ENCODE results near the gene NPPA.

NPPA gene

DNA sequence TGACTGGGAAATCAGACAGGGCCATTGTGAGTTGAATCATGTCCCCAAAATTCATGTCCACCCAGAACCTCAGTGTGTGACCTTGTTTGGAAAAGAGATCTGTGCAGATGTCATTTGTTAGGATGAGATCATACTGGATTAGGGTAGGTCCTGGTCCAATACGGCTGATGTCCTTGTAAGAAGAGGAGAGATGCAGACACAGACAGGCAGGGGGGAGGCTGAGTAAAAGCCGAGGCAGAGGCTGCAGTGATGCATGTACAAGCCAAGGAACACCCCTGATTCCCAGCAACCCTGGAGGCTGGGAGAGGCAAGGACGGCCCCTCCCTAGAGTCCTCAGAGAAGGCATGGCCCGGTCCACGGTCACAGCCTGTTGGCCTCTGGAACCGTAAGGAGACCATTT is 27.0 kb upstream of the NPPA start:
- H3K4me3 ChIP-seq (ENCODE audit: low read length in 2 of 2): no peak overlapping the region
- H3K9me3 ChIP-seq (ENCODE audit: control insufficient read depth in 2 of 2, low read length in 2 of 2): no peaks in the 10 kb centered on the region
- H3K4me1 ChIP-seq (ENCODE audit: control insufficient read depth in 2 of 2, insufficient read depth in 2 of 2, low read length in 2 of 2): no peaks in the 10 kb centered on the region
- no peak overlapping the region for H3K27ac ChIP-seq (ENCODE audit: low read depth in 2 of 2, low read length in 2 of 2)
- no peaks in the 10 kb centered on the region for H3K36me3 ChIP-seq (ENCODE audit: control insufficient read depth in 2 of 2, insufficient read depth in 2 of 2, low read length in 2 of 2)
- H3K27me3 ChIP-seq (ENCODE audit: control insufficient read depth in 2 of 2, insufficient read depth in 2 of 2, low read length in 2 of 2): peaks cover 0 to 3% of the 10 kb centered on the region in 2 donors
- H3K9ac ChIP-seq (ENCODE audit: low read depth in 1 of 2, low read length in 2 of 2): no peak overlapping the region

- no peak overlapping the region for H3K27ac ChIP-seq (ENCODE audit: low read depth in 2 of 2, low read length in 2 of 2)
- H3K4me1 ChIP-seq (ENCODE audit: control insufficient read depth in 2 of 2, insufficient read depth in 2 of 2, low read length in 2 of 2): no peaks in the 10 kb centered on the region
- no peaks in the 10 kb centered on the region for H3K9me3 ChIP-seq (ENCODE audit: control insufficient read depth in 2 of 2, low read length in 2 of 2)
- no peaks in the 10 kb centered on the region for H3K36me3 ChIP-seq (ENCODE audit: control insufficient read depth in 2 of 2, insufficient read depth in 2 of 2, low read length in 2 of 2)
- H3K4me3 ChIP-seq (ENCODE audit: low read length in 2 of 2): no peak overlapping the region
- H3K9ac ChIP-seq (ENCODE audit: low read depth in 1 of 2, low read length in 2 of 2): no peak overlapping the region
- H3K27me3 ChIP-seq (ENCODE audit: control insufficient read depth in 2 of 2, insufficient read depth in 2 of 2, low read length in 2 of 2): peaks cover 0 to 3% of the 10 kb centered on the region in 2 donors
Measured at GRCh38 chr1:11874258-11874562, 26.6 kb upstream of the NPPA start.

GRCh38 chr1:11873395-11874257 is 26.0 kb upstream of the NPPA start:
- no peaks in the 10 kb centered on the region for H3K4me1 ChIP-seq (ENCODE audit: control insufficient read depth in 2 of 2, insufficient read depth in 2 of 2, low read length in 2 of 2)
- H3K9ac ChIP-seq (ENCODE audit: low read depth in 1 of 2, low read length in 2 of 2): no peak overlapping the region
- no peak overlapping the region for H3K27ac ChIP-seq (ENCODE audit: low read depth in 2 of 2, low read length in 2 of 2)
- H3K4me3 ChIP-seq (ENCODE audit: low read length in 2 of 2): no peak overlapping the region
- no peaks in the 10 kb centered on the region for H3K9me3 ChIP-seq (ENCODE audit: control insufficient read depth in 2 of 2, low read length in 2 of 2)
- peaks cover 0 to 3% of the 10 kb centered on the region in 2 donors for H3K27me3 ChIP-seq (ENCODE audit: control insufficient read depth in 2 of 2, insufficient read depth in 2 of 2, low read length in 2 of 2)
- H3K36me3 ChIP-seq (ENCODE audit: control insufficient read depth in 2 of 2, insufficient read depth in 2 of 2, low read length in 2 of 2): no peaks in the 10 kb centered on the region

GRCh38 chr1:11872545-11872944 is 25.0 kb upstream of the NPPA start:
- H3K36me3 ChIP-seq (ENCODE audit: control insufficient read depth in 2 of 2, insufficient read depth in 2 of 2, low read length in 2 of 2): no peaks in the 10 kb centered on the region
- H3K9me3 ChIP-seq (ENCODE audit: control insufficient read depth in 2 of 2, low read length in 2 of 2): no peaks in the 10 kb centered on the region
- H3K4me1 ChIP-seq (ENCODE audit: control insufficient read depth in 2 of 2, insufficient read depth in 2 of 2, low read length in 2 of 2): no peaks in the 10 kb centered on the region
- peaks cover 0 to 3% of the 10 kb centered on the region in 2 donors for H3K27me3 ChIP-seq (ENCODE audit: control insufficient read depth in 2 of 2, insufficient read depth in 2 of 2, low read length in 2 of 2)
- no peak overlapping the region for H3K4me3 ChIP-seq (ENCODE audit: low read length in 2 of 2)
- no peak overlapping the region for H3K9ac ChIP-seq (ENCODE audit: low read depth in 1 of 2, low read length in 2 of 2)
- H3K27ac ChIP-seq (ENCODE audit: low read depth in 2 of 2, low read length in 2 of 2): no peak overlapping the region

DNA sequence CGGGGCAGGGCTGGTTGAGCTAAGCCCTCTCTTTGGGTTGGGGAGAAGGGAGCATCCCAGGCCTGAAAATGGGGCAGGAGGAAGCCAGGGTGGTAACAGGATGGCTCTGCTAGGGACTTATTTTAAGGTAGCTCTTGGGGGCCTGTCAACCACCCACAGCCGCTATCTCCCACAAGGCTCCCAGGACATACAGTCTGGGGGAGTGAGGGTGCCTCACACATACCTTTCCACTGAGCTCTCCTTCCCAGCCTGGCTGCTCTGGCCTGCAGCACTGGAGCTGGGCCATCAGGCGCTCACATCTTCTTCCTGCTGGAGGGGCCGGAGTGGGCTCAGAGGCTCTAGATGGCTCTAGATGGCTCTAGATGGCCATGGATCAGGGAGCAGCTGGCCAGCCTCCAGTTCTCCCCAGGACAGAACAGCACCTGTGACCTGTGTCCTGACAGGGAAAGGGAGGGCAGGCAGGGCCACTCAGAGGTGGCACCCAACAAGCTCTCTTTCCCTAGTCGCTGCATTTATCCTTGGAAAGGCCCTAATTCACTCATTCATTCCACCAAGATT is 22.1 kb upstream of the NPPA start:
- H3K27me3 ChIP-seq (ENCODE audit: control insufficient read depth in 2 of 2, insufficient read depth in 2 of 2, low read length in 2 of 2): no peaks in the 10 kb centered on the region
- no peak overlapping the region for H3K9ac ChIP-seq (ENCODE audit: low read depth in 1 of 2, low read length in 2 of 2)
- no peaks in the 10 kb centered on the region for H3K4me1 ChIP-seq (ENCODE audit: control insufficient read depth in 2 of 2, insufficient read depth in 2 of 2, low read length in 2 of 2)
- H3K27ac ChIP-seq (ENCODE audit: low read depth in 2 of 2, low read length in 2 of 2): no peak overlapping the region
- H3K9me3 ChIP-seq (ENCODE audit: control insufficient read depth in 2 of 2, low read length in 2 of 2): no peaks in the 10 kb centered on the region
- no peaks in the 10 kb centered on the region for H3K36me3 ChIP-seq (ENCODE audit: control insufficient read depth in 2 of 2, insufficient read depth in 2 of 2, low read length in 2 of 2)
- H3K4me3 ChIP-seq (ENCODE audit: low read length in 2 of 2): no peak overlapping the region

DNA sequence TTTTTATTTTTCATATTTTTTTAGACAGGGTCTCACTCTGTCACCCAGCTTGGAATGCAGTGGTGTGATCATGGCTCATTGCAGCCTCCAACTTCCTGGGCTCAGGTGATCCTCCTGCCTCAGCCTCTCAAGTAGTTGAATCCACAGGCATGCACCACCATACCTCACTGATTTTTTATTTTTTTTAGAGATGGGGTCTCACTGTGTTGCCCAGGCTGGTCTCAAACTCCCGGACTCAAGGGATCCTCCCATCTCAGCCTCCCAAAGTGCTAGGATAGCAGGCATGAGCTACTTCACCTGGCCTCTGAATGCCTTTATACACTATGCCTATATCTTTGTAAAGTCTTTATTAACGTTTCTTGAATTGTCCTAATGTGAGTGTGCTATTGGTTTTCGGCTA is 21.5 kb upstream of the NPPA start:
- H3K27me3 ChIP-seq (ENCODE audit: control insufficient read depth in 2 of 2, insufficient read depth in 2 of 2, low read length in 2 of 2): no peaks in the 10 kb centered on the region
- H3K4me3 ChIP-seq (ENCODE audit: low read length in 2 of 2): no peak overlapping the region
- H3K9ac ChIP-seq (ENCODE audit: low read depth in 1 of 2, low read length in 2 of 2): no peak overlapping the region
- H3K27ac ChIP-seq (ENCODE audit: low read depth in 2 of 2, low read length in 2 of 2): no peak overlapping the region
- no peaks in the 10 kb centered on the region for H3K9me3 ChIP-seq (ENCODE audit: control insufficient read depth in 2 of 2, low read length in 2 of 2)
- no peaks in the 10 kb centered on the region for H3K4me1 ChIP-seq (ENCODE audit: control insufficient read depth in 2 of 2, insufficient read depth in 2 of 2, low read length in 2 of 2)
- H3K36me3 ChIP-seq (ENCODE audit: control insufficient read depth in 2 of 2, insufficient read depth in 2 of 2, low read length in 2 of 2): no peaks in the 10 kb centered on the region

- Histone ChIP-seq H3K9me3 (ENCODE audit: control insufficient read depth in 2 of 2, low read length in 2 of 2) (no peaks in the 10 kb centered on the region), H3K9ac (ENCODE audit: low read depth in 1 of 2, low read length in 2 of 2) (no peak overlapping the region), H3K27ac (ENCODE audit: low read depth in 2 of 2, low read length in 2 of 2) (no peak overlapping the region), H3K4me3 (ENCODE audit: low read length in 2 of 2) (no peak overlapping the region), H3K36me3 (ENCODE audit: control insufficient read depth in 2 of 2, insufficient read depth in 2 of 2, low read length in 2 of 2) (no peaks in the 10 kb centered on the region), H3K4me1 (ENCODE audit: control insufficient read depth in 2 of 2, insufficient read depth in 2 of 2, low read length in 2 of 2) (no peaks in the 10 kb centered on the region), H3K27me3 (ENCODE audit: control insufficient read depth in 2 of 2, insufficient read depth in 2 of 2, low read length in 2 of 2) (no peaks in the 10 kb centered on the region)
Measured at GRCh38 chr1:11868331-11868980, 20.9 kb upstream of the NPPA start.

DNA sequence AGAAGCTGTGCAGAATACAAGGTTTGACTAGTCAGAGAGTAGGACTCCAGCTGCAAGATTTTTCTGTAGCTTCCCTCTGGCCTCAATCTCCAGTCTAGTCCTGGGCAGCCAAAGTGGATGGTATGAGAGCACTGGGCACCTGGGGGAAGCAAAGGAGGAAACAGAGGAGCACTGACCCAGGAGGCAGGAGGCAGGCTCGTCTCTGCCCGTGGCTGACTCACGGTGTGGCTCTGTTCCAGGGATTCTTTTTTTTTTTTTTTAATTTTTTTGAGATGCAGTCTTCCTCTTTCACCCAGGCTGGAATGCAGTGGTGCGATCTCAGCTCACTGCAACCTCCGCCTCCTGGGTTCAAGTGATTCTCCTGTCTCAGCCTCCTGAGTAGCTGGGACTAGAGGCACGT is 15.3 kb upstream of the NPPA start:
- Histone ChIP-seq H3K4me3 (ENCODE audit: low read length in 2 of 2) (no peak overlapping the region), H3K4me1 (ENCODE audit: control insufficient read depth in 2 of 2, insufficient read depth in 2 of 2, low read length in 2 of 2) (no peaks in the 10 kb centered on the region), H3K9me3 (ENCODE audit: control insufficient read depth in 2 of 2, low read length in 2 of 2) (no peaks in the 10 kb centered on the region), H3K27me3 (ENCODE audit: control insufficient read depth in 2 of 2, insufficient read depth in 2 of 2, low read length in 2 of 2) (peaks cover 15 to 19% of the 10 kb centered on the region in 2 donors), H3K27ac (ENCODE audit: low read depth in 2 of 2, low read length in 2 of 2) (no peak overlapping the region), H3K9ac (ENCODE audit: low read depth in 1 of 2, low read length in 2 of 2) (no peak overlapping the region), H3K36me3 (ENCODE audit: control insufficient read depth in 2 of 2, insufficient read depth in 2 of 2, low read length in 2 of 2) (no peaks in the 10 kb centered on the region)

DNA sequence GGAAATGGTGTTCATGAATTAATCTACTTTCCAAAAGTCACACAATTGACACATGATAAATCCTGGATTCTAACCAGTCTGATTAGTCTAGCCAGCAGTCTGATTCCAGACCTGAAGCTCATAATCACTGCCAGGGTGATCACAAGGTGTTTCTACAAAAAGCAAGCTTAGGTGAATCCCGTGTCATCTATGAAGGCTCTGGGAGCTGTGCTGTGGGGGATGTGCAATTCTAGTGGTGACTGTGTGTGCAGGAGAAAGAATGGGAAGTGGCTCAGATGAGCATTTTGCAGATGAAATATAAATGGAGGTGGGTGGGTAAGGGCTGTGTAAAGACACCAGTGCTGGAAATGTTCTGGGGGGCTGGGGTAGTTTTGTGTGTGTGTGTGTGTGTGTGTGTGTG is 13.0 kb upstream of the NPPA start:
- H3K36me3 ChIP-seq (ENCODE audit: control insufficient read depth in 2 of 2, insufficient read depth in 2 of 2, low read length in 2 of 2): no peaks in the 10 kb centered on the region
- H3K27me3 ChIP-seq (ENCODE audit: control insufficient read depth in 2 of 2, insufficient read depth in 2 of 2, low read length in 2 of 2): peaks cover 21 to 23% of the 10 kb centered on the region in 2 donors
- H3K9me3 ChIP-seq (ENCODE audit: control insufficient read depth in 2 of 2, low read length in 2 of 2): no peaks in the 10 kb centered on the region
- no peaks in the 10 kb centered on the region for H3K4me1 ChIP-seq (ENCODE audit: control insufficient read depth in 2 of 2, insufficient read depth in 2 of 2, low read length in 2 of 2)
- H3K4me3 ChIP-seq (ENCODE audit: low read length in 2 of 2): no peak overlapping the region
- H3K27ac ChIP-seq (ENCODE audit: low read depth in 2 of 2, low read length in 2 of 2): no peak overlapping the region
- H3K9ac ChIP-seq (ENCODE audit: low read depth in 1 of 2, low read length in 2 of 2): no peak overlapping the region

DNA sequence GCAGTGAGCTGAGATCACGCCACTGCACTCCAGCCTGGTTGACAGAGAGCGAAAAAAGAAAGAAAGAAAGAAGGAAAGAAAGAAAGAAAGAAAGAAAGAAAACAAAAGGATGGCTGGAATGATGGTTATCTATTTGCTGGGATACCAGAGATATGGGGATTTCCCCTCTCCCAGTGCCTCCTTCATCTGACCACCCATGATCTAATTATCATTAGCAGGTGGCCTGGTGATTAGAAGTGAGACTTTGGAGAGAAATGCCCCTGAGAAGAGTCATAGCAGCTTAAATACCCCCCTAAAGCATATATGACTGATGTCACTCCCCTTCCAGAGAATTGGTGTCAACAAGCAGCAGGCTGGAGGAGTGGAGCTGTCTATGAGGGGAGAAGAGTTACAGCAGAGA is 12.5 kb upstream of the NPPA start:
- Histone ChIP-seq H3K36me3 (ENCODE audit: control insufficient read depth in 2 of 2, insufficient read depth in 2 of 2, low read length in 2 of 2) (no peaks in the 10 kb centered on the region), H3K9ac (ENCODE audit: low read depth in 1 of 2, low read length in 2 of 2) (no peak overlapping the region), H3K4me3 (ENCODE audit: low read length in 2 of 2) (no peak overlapping the region), H3K27me3 (ENCODE audit: control insufficient read depth in 2 of 2, insufficient read depth in 2 of 2, low read length in 2 of 2) (peaks cover 21 to 23% of the 10 kb centered on the region in 2 donors), H3K27ac (ENCODE audit: low read depth in 2 of 2, low read length in 2 of 2) (no peak overlapping the region), H3K4me1 (ENCODE audit: control insufficient read depth in 2 of 2, insufficient read depth in 2 of 2, low read length in 2 of 2) (no peaks in the 10 kb centered on the region), H3K9me3 (ENCODE audit: control insufficient read depth in 2 of 2, low read length in 2 of 2) (no peaks in the 10 kb centered on the region)
